Vagina (tissue), 2 donors: ENCODE measurements around the gene TM9SF2. TPM values are rescaled to one million over a fixed set of nuclear protein-coding genes. Genes with fewer than 3 reads are reported as not detected.

Experiments used
- DNase-seq, 2 donors: peaks; one replicate each; pipeline ENCODE4 v3.0.0-alpha.2; 2017; ENCODE audit errors: extremely low spot score in 2 of 2
- H3K27ac ChIP-seq: fragments of 200-600 bp; sonication (generic); one replicate; pipeline ENCODE4 v1.5.1; 2019
- H3K27me3 ChIP-seq: fragments of 200-600 bp; sonication (generic); one replicate; pipeline ENCODE4 v1.5.1; 2019
- H3K36me3 ChIP-seq, 2 donors: fragments of 200-600 bp; sonication (generic); one replicate each; pipeline ENCODE4 v1.5.1; 2017 to 2019
- H3K4me1 ChIP-seq: fragments of 200-600 bp; sonication (generic); one replicate; pipeline ENCODE4 v1.5.1; 2019
- H3K4me3 ChIP-seq, 2 donors: fragments of 200-600 bp; sonication (generic); 1 replicate in 1 of 2; 2 replicates in 1 of 2; pipeline ENCODE4 v1.5.1; 2016 to 2019
- H3K9me3 ChIP-seq: fragments of 200-600 bp; sonication (generic); one replicate; pipeline ENCODE4 v1.5.1; 2019
- CTCF ChIP-seq, 3 experiments: fragments of 450-650 bp in 2 of 3; fragments of 200-600 bp in 1 of 3; sonication (generic) in 1 of 3; IDR thresholded peaks; one replicate each; pipeline ENCODE4 v1.5.1; 2017 to 2019; ENCODE audit warnings: antibody characterized with exemption in 3 of 3, mild to moderate bottlenecking in 2 of 3, moderate library complexity in 2 of 3
- POLR2A ChIP-seq, 2 donors: fragments of 450-650 bp; IDR thresholded peaks; one replicate each; pipeline ENCODE4 v1.6.1; 2017; ENCODE audit warnings: antibody characterized with exemption in 2 of 2, mild to moderate bottlenecking in 2 of 2, moderate library complexity in 2 of 2
- POLR2AphosphoS5 ChIP-seq, 2 donors: sonication (generic); formaldehyde crosslinking; IDR thresholded peaks; one replicate each; pipeline ENCODE4 v1.9.0; 2017; ENCODE audit warnings: antibody characterized with exemption in 2 of 2, mild to moderate bottlenecking in 2 of 2, low read depth in 1 of 2; ENCODE audit not compliant: insufficient read depth in 1 of 2
- intact Hi-C: fragments of 100-400 bp; cut with DNase I; formaldehyde crosslinking; loops from one replicate; pipeline ENCODE4 v1.15.1; 2023
- total RNA-seq: library from RNA; depleted of rRNA; stranded (reverse); fragments of >200 nt; gene quantifications from one replicate; pipeline ENCODE4 v1.2.3, GENCODE V29; 2016

Gene TM9SF2
- total RNA-seq, 1 donor from 2014 or later, result 59.2 TPM

DNA sequence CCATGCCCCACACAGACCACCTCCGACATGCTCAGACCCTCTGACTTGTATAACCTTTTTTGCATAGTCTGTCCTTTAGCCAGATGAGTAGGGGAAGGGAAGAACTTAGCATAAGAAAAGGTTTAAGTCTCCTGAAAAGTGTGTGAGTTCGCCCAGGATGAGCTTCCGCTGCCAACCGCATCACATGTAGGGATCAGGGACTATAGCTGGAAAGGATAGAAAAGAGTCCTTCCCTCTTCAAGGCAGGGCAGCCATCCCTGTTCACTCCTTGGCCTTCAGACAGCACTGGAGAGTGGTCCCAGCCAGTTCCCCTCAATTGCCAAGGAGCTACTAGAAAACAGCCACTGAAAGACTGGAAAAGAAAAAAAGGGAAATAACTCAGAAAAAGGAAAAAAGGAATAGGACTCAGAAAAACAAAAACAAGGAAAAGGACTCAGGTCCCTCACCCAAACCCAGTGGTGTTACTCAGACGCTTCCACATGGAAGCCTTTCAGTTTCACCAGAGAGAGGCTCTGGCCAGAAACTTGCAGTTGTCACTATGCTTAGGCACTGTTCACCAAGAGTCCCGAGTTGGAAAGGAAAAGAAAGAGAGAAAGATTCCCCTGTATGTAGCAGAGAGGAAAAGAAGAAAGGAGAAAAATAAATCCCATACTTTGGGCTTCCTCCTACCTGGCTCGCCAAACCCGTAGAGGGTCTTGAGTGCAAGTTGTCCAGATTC, 5.6 kb upstream of the TM9SF2 start:
- DNase-seq, result no peak
- Histone ChIP-seq H3K27ac (peak overlapping the region; percentile 20), H3K27me3 (no peaks in the 10 kb centered on the region), H3K9me3 (no peaks in the 10 kb centered on the region), H3K4me3 (peak overlapping the region; percentile 31 to 36), H3K36me3 (no peaks in the 10 kb centered on the region), H3K4me1 (peaks cover 19% of the 10 kb centered on the region)
- TF ChIP-seq POLR2A (IDR thresholded peaks at IDR 0.05) (no peak), POLR2AphosphoS5 (IDR thresholded peaks at IDR 0.05; ENCODE audit: insufficient read depth in 1 of 2, low read depth in 1 of 2) (no peak), CTCF (IDR thresholded peaks at IDR 0.05) (no peak)
- intact Hi-C loops, result no loop called here

DNA sequence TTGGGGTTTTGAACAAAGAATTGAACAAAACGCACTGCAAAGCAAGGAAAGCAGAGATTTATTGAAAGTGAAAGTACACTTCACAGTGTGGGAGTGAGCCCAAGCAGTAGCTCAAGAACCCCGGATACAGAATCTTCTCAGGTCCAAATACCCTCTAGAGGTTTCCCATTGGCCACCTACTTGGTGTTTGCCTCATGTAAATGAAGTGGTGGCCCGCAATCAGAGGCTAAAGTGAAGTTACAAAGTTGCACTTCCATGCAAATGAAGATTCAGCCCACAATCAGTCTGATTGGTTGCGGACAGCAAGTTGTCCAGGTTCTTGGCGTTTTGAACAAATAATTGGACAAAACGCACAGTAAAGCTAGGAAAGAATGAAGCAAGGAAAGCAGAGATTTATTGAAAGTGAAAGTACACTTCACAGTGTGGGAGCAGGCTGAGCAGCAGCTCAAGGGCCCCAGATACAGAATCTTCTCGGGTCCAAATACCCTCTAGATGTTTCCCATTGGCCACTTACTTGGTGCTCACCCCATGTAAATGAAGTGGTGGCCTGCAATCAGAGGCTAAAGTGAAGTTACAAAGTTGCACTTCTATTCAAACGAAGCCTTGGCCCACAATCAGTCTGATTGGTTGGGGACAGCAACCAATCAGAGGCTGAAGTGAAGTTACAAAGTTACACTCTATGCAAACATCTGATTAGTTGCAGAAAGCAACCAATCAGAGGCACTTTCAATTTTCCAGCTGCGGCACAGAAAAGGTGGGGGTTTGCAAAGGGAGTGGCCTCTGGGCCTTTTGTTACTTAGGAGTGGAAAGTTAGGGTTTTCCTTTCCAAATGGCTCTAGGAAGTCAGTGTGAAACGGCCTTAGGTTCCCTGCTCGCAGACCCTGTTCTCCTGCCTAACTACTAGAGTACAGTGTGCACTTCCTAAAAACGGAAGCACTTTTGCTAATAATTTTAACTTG, 4.8 kb upstream of the TM9SF2 start:
- DNase-seq, result peak in 1 of 2 donors; percentile 90
- no peak for TF ChIP-seq CTCF (IDR thresholded peaks at IDR 0.05)
- no peak for TF ChIP-seq POLR2A (IDR thresholded peaks at IDR 0.05)
- peak in 1 of 2 donors; percentile 53 for TF ChIP-seq POLR2AphosphoS5 (IDR thresholded peaks at IDR 0.05; ENCODE audit: insufficient read depth in 1 of 2, low read depth in 1 of 2)
- peak overlapping the region; percentile 86 for H3K27ac ChIP-seq
- intact Hi-C loops, result no loop called here
- no peaks in the 10 kb centered on the region for H3K27me3 ChIP-seq
- H3K36me3 ChIP-seq, result no peaks in the 10 kb centered on the region
- no peaks in the 10 kb centered on the region for H3K9me3 ChIP-seq
- peak overlapping the region; percentile 31 to 36 for H3K4me3 ChIP-seq
- H3K4me1 ChIP-seq, result peaks cover 21% of the 10 kb centered on the region

GRCh38 chr13:99498171-99499161, 2.8 kb upstream of the TM9SF2 start:
- Histone ChIP-seq H3K27me3 (no peaks in the 10 kb centered on the region), H3K36me3 (no peaks in the 10 kb centered on the region), H3K9me3 (no peaks in the 10 kb centered on the region), H3K4me1 (peaks cover 39% of the 10 kb centered on the region), H3K4me3 (peak overlapping the region; percentile 55 to 56), H3K27ac (peak overlapping the region; percentile 86)
- no peak for TF ChIP-seq CTCF (IDR thresholded peaks at IDR 0.05)
- TF ChIP-seq POLR2A (IDR thresholded peaks at IDR 0.05), result peak in 1 of 2 donors; percentile 55
- TF ChIP-seq POLR2AphosphoS5 (IDR thresholded peaks at IDR 0.05; ENCODE audit: insufficient read depth in 1 of 2, low read depth in 1 of 2), result peak; percentile 81 to 95
- intact Hi-C loops, result no loop called here
- DNase-seq, result peak; percentile 99

GRCh38 chr13:99500839-99501183, 461 bp upstream of the TM9SF2 start:
- intact Hi-C loops, result loop anchor here (10.0 kb wide), 1 partner anchor 56 kb away; no protein-coding TSS in a partner anchor
- Histone ChIP-seq H3K4me3 (peak overlapping the region; percentile 83 to 86), H3K4me1 (peaks cover 63% of the 10 kb centered on the region), H3K27ac (peak overlapping the region; percentile 67), H3K36me3 (no peaks in the 10 kb centered on the region), H3K27me3 (no peaks in the 10 kb centered on the region), H3K9me3 (no peaks in the 10 kb centered on the region)
- no peak for DNase-seq
- TF ChIP-seq POLR2A (IDR thresholded peaks at IDR 0.05) (no peak), POLR2AphosphoS5 (IDR thresholded peaks at IDR 0.05; ENCODE audit: insufficient read depth in 1 of 2, low read depth in 1 of 2) (no peak), CTCF (IDR thresholded peaks at IDR 0.05) (no peak)
